DMS53 treated with DMSO at 0.1 percent for 48 hours (cell line): ENCODE results near the gene ATP6V1B1.

Experiments
- DNase-seq: peaks from one replicate; lab custom pipeline; 2025; ENCODE audit not compliant: unreplicated experiment; lab: John Stamatoyannopoulos, UW

ATP6V1B1 gene

DNA sequence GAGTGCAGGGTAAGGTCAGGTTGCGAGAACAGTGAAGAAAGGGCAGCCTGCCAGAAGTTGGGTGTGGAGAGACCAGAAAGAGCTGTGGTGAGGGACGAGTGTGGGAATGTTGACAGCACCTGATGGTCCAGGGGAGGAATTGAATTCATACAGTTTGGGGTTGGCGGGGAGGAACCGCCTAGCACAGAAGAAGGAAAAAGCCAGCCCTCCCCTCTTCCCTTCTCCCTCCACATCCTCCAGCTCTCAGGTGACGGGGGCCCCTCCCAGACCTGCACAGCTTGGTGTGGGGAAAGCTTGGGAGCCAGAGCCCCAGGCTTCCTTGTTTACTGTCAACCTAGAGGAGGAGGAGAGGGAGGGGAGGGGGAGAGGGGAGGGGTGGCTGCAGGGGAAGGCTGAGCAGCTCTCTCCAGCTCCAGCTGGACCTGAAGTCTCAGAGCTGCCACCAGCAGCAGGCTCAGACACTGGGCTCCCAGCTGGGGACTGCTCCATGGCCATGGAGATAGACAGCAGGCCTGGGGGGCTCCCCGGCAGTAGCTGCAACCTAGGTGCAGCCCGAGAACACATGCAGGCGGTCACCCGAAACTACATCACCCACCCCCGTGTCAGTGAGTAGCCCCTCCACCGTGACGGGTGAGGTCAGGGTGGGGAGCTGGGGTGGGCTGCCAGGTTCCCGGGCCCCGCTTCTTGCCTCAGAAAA lies at the start of gene ATP6V1B1:
Gene ATP6V1B1, plus strand, starts transcription at position 433 of the 697 bp plus-strand sequence. Its CDS starts 55 bp downstream, at position 488.
- peak; percentile 49 for DNase-seq

DNA sequence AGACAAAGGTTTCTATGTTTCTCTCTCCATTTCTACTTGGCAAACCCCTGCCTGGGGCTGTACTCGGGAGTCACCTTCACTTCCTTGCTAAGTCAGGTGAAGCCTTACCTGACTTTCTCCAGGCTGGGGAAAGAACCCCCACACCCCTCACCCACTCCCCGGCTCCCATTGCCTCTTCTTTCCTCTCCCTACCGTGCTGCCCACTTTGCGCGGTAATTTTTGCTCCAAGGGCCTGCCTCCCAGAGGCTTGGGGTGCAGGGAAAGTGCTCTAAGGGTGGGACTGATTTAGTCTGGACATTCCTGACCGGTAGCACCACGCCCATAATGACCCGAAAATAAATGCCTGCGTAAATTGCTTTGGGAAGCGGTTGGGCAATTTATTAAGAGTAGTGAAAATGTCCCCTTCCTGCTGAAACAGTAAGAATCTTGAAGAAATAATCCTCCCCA lies 49.1 kb upstream of the ATP6V1B1 start:
- no peak for DNase-seq

GRCh38 chr2:70887208-70887549 lies 48.5 kb upstream of the ATP6V1B1 start:
- peak; percentile 12 for DNase-seq

GRCh38 chr2:70887550-70888246 lies 48.0 kb upstream of the ATP6V1B1 start:
- DNase-seq: peak; percentile 59

GRCh38 chr2:70888366-70888922 lies 47.3 kb upstream of the ATP6V1B1 start:
- DNase-seq: peak; percentile 64

DNA sequence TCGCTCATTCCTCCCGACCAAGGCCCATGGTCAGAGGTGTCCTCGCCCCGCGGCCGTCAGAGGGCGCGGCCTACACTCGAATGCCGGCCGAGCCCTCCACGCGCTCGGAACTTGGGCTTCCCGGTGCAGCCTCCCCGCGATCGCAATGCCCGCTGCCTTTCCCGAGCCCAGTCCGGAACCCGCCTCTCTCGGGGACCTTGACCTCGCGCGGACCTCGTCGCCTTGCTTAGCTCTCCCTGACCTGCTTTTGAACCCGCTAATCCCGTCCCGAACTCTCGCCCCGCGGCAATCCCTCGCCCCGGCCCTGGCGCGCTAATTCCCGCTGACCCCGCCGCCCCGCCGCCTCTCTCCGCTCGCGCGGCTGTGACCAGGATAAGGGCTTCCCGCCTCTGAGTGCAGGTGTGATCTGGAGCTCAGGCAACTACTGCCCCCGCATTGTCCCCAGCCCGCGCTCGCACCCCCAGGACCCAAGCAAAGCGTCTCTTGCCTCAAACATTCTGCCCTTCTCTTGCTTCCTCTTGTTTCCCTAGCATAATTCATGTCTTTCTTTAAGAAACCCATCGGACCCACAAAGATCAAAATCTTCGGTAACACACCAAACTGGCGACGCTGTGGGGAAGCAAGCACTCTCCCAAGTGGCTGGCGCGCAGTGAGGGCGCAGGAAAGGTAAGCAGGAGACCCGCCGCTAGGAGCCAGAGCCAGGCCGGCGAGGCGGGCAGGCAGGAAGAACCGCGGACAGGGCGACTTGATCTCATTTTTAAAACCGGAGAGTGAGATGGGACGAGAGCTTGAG lies 46.6 kb upstream of the ATP6V1B1 start:
- DNase-seq: no peak

GRCh38 chr2:70889716-70890037 lies 46.0 kb upstream of the ATP6V1B1 start:
- no peak for DNase-seq

DNA sequence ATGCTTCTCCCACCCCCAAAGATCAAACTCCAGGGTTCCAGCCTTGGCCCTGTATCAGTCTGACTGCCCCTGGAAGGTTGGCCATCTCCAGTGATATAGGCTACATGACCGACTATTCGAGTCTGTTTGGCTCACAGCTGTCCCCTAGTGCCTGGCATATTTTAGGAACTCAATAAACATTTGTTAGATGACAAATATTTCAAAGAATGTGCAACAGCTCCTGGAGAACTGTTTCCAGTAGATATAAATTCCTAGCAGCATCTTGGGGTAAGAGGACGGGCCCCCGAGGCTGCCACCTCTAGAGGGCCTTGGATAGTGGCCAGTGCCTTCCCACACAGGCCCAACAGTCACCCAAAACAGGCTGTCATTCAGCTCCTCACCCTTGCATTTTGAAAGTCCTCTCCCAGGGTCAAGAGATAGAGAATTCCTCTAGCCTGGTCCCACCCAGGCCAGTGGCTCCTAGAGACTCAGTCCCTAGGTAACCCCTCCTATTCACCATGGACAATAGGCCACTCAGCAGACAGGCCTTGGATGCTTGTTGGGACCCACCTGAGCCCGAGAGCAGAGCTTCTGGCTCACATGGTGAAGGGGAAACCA lies 45.1 kb upstream of the ATP6V1B1 start:
- no peak for DNase-seq

DNA sequence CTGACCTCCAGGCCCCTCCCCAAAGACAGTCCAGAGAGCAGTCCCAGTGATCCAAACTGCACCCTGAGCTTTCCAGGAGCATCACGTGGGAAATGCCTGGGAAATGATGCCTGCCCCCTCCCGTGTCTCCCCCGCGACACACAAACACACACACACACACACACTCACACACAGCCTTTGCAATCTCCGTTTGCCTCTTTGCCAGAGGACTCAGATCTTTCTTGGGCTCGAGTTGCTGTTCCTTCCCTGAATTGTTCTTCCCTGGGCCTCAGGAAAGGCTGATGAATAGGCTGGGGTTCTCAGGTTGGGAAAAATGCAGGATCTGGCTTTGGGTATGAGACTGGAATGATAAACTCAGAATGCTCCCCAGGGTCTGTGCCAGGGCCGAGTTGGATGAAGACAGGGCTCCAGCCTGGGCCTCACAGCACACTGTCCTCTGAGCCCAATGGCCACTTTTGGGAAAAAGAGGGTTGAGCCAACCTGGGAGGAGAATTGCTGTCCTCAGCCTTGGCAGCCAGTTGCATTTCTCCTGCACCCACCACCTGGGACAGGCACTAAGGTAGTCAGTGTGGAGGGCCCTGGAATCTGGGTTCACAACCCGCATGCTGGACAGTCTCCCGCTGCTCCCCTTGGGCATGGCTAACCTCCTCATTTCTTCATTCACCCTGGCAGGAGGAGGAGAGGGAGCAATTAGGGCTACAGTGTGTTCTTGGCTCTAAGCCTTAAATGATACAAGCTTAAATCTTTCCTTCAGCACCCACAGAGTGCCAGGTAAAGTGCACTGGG lies 43.9 kb upstream of the ATP6V1B1 start:
- no peak for DNase-seq

- no peak for DNase-seq
Observed at GRCh38 chr2:70892750-70893149, 43.0 kb upstream of the ATP6V1B1 start.

DNA sequence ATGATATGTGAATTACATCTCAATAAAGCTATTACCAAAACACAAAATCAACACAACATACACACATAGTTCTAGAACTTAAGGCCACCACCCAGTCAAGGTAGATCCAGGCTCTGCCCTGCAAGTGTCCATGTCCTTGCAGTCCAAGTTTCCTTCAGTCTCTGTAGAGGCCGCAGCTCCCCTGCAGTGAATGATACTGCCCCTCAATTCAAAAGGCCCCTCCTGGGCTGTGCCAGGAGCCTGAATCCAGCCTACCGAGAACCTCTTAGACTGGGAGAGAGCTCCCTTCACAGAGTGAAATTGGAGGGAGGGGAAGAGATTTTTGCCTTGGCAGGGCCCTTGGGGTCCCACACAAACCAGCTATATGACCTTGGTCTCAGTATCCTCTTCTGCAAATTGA lies 42.5 kb upstream of the ATP6V1B1 start:
- no peak for DNase-seq

GRCh38 chr2:70894765-70895164 lies 40.9 kb upstream of the ATP6V1B1 start:
- no peak for DNase-seq

GRCh38 chr2:70895249-70895648 lies 40.5 kb upstream of the ATP6V1B1 start:
- DNase-seq: no peak

DNA sequence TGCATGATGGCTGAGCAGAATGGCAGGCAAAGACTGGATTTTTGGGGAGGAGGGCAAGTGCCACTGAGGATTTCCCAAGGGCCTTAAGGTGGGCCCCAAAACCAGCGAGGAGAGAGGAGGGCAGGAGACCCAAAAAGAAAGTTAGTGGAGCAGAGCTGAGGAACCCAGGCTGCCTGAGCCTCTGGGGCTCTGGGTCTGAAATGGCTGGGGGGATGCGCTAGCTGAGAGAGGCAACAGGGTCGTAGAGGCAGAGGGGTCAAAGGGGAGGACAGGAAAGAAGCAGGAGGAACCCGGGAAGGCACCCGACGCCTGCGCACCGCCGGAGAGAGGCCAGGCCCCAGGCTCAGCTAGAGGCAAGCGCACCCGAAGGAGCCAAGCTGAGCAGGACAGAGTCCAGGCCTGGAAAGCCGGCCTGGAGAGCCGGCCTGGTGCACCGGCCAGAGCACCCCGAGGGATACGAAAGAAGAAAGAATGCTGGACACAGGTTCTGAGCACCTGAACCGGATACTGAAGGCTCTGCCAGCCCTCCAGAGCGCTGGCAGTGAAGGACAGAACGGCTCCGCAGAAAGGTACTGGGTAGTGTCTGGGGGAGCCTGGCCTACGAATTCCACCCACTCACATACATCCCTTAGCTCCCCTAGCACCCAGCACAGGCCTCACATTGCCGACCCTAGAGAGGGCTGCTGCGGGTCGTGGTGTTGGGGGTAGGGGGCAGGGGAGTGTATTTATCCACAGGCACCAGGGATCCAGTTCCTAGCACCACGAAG lies 39.5 kb upstream of the ATP6V1B1 start:
- no peak for DNase-seq

DNA sequence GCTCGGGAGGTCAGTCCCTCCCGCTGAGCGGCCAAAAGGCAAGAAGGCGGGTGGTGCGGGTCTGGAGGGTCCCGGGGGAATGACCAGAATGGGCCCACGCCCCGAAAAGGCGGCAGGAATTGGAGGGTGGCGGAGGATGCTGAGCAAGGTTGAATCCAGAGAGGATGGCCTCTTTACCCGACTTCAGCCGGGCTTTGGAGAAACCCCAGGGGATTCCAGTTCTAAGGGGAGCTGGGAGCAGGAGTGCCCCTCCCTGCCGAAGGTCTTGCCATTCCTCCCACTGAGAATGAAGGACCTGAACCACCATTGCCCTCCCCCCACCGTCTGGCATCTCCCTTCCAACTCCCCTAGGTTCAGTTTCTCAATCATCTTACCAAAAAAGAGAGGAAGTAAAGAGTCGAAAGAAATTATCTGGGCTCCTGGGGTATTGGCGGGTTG lies 38.9 kb upstream of the ATP6V1B1 start:
- DNase-seq: no peak

- DNase-seq: no peak
Observed at GRCh38 chr2:70897203-70897976, 38.3 kb upstream of the ATP6V1B1 start.

GRCh38 chr2:70897977-70898226 lies 37.8 kb upstream of the ATP6V1B1 start:
- DNase-seq: no peak

GRCh38 chr2:70898363-70899240 lies 37.1 kb upstream of the ATP6V1B1 start:
- no peak for DNase-seq
